Measurements from ENCODE around the gene ARHGAP42.

ARHGAP42 gene

DNA sequence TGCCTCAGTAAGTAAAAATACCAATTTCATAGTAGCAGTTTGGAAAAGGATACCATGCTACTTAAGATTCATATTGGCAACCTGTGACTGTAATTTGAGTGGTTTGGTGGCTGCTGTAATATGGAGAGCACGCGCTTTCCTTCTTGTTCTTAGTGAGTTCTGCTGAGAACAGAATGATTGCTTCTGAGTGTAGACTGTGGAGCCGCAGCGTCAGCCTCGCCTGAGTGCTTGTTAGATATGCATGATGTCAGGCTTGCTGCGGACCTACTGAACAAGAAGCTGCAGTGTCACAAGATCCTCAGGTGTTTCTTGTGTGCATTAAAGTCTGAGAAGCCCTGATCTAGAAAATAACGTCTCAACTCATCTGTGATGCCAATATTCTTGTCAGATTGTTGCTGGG, 143.2 kb downstream of the ARHGAP42 start:
- H3K9me3 ChIP-seq: no peaks in the 10 kb centered on the region
- H3K4me3 ChIP-seq: no peak overlapping the region
- H3K36me3 ChIP-seq: no peaks in the 10 kb centered on the region
- TF ChIP-seq, protein P1, sequence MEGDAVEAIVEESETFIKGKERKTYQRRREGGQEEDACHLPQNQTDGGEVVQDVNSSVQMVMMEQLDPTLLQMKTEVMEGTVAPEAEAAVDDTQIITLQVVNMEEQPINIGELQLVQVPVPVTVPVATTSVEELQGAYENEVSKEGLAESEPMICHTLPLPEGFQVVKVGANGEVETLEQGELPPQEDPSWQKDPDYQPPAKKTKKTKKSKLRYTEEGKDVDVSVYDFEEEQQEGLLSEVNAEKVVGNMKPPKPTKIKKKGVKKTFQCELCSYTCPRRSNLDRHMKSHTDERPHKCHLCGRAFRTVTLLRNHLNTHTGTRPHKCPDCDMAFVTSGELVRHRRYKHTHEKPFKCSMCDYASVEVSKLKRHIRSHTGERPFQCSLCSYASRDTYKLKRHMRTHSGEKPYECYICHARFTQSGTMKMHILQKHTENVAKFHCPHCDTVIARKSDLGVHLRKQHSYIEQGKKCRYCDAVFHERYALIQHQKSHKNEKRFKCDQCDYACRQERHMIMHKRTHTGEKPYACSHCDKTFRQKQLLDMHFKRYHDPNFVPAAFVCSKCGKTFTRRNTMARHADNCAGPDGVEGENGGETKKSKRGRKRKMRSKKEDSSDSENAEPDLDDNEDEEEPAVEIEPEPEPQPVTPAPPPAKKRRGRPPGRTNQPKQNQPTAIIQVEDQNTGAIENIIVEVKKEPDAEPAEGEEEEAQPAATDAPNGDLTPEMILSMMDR (IDR thresholded peaks at IDR 0.05): no peak
- H3K27ac ChIP-seq: no peak overlapping the region
- intact Hi-C loops (cut with DNase I; ENCODE audit: low total_unique reads): no loop called here
- DNase-seq: no peak
- H3K27me3 ChIP-seq: no peaks in the 10 kb centered on the region
- H3K4me1 ChIP-seq: peaks cover 0 to 41% (median 5%) of the 10 kb centered on the region in 4 donors

DNA sequence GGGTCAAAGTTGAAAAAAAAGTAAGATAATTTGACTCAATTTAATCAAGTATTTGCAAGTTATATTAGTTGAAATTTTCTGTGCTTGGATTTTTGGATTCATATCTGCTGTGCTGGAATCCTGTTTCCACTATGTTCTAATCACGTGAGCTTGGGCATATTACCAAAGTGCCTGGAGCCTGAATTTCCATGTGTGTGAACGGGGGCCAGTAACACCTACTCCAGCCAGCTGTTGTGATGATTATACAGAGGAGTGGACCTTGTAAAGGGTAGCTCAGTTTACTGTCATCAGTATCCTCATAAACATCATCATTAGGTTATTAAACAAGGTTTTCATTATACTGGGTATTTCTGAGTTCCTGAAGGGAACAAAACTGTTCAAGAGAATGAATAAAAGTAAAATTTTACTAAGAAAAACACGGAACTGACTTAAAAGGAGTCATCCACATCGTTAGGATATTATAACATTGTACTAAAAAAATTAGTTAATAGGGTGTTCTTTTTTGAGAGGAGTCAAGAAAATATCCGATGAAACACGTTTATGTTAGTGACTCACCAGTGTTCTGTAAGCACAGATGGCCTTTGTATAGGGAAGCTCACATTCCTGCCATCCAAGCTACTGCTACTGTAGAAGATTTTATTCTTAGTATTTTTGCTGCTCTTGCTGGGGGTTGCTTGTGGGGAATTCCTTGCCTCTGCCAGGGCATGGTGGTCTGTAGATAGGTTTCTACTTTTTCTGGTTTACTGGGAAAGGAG, 144.1 kb downstream of the ARHGAP42 start:
- peak in 1 of 2 donors; percentile 48 for DNase-seq
- no peaks in the 10 kb centered on the region for H3K27me3 ChIP-seq
- TF ChIP-seq, protein P1 (IDR thresholded peaks at IDR 0.05): no peak
- peaks cover 0 to 32% (median 4%) of the 10 kb centered on the region in 4 donors for H3K4me1 ChIP-seq
- H3K9me3 ChIP-seq: no peaks in the 10 kb centered on the region
- H3K27ac ChIP-seq: no peak overlapping the region
- intact Hi-C loops (cut with DNase I; ENCODE audit: low total_unique reads): no loop called here
- no peaks in the 10 kb centered on the region for H3K36me3 ChIP-seq
- H3K4me3 ChIP-seq: no peak overlapping the region

DNA sequence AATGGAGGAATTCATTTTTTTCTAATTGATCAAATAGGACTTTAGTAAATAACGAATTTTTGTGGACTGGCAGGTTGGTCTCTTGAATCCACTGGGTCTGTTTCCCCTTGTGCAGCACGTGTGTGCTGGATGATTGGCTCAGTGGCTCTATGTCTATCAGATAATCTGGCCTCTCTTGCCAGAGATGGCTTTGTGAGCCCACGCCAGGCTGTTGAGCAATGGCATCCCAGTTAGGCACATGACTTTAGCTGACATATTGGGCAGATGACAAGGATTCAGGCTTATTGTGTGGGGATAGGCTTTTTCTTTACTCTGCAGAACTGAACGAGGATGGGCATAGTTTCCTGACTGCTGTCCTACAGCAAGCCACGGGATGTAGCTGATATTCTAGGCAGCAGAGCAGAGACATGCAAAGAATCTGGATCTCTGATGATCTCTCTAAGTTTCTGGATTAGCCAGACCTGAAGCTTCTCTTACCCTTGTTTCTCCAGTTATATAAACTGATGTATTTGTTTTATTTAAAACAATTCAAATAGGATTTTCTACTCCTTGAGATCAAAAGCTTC, 144.9 kb downstream of the ARHGAP42 start:
- H3K27me3 ChIP-seq: no peaks in the 10 kb centered on the region
- intact Hi-C loops (cut with DNase I; ENCODE audit: low total_unique reads): no loop called here
- H3K4me3 ChIP-seq: no peak overlapping the region
- H3K4me1 ChIP-seq: peaks cover 0 to 28% (median 4%) of the 10 kb centered on the region in 4 donors
- no peaks in the 10 kb centered on the region for H3K9me3 ChIP-seq
- H3K27ac ChIP-seq: no peak overlapping the region
- peak; percentile 49 to 69 for DNase-seq
- TF ChIP-seq, protein P1 (IDR thresholded peaks at IDR 0.05): no peak
- H3K36me3 ChIP-seq: no peaks in the 10 kb centered on the region

DNA sequence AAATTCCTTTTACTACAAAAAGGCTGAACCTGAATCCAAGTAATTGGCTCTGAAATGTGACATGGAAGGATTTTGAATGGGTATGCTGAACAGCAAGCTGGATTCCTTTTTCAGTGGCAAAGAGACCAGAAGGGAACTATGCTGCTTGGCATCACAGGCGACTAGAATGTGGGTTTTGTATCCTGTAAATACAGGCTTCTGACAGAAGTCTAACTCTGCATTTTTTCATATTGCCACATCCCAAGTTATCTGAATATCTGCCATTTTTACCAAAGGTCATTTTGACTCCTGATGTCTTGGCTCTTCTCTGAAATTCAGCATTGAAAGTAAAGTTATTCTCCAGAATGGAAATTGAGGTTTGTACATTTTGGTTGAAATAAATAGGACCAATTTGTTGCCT, 145.7 kb downstream of the ARHGAP42 start:
- Histone ChIP-seq H3K4me3 (no peak overlapping the region), H3K27me3 (no peaks in the 10 kb centered on the region), H3K4me1 (peaks cover 0 to 28% (median 4%) of the 10 kb centered on the region in 4 donors), H3K9me3 (no peaks in the 10 kb centered on the region), H3K36me3 (no peaks in the 10 kb centered on the region), H3K27ac (no peak overlapping the region)
- intact Hi-C loops (cut with DNase I; ENCODE audit: low total_unique reads): no loop called here
- DNase-seq: no peak
- TF ChIP-seq, protein P1 (IDR thresholded peaks at IDR 0.05): no peak

DNA sequence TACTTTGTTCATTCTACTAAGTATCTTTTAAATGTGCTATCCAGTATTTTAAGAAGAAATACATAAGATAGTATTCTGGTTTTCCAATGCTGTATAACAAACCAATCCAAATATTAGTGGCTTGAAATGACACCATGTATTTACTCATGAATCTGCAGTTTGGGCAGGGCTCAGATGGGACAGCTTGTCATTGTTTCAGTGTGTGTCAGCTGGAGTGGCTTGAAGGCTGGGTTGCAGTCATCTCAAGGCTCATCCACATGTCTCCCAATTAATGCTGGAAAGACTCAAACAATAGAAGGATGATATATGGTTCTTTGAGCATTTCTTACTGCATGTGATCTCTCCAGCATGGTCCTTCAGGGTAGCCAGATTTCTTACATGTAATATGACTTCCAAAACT, 146.2 kb downstream of the ARHGAP42 start:
- no peaks in the 10 kb centered on the region for H3K27me3 ChIP-seq
- no peak overlapping the region for H3K4me3 ChIP-seq
- intact Hi-C loops (cut with DNase I; ENCODE audit: low total_unique reads): no loop called here
- H3K27ac ChIP-seq: no peak overlapping the region
- TF ChIP-seq, protein P1 (IDR thresholded peaks at IDR 0.05): no peak
- no peak for DNase-seq
- H3K36me3 ChIP-seq: no peaks in the 10 kb centered on the region
- H3K4me1 ChIP-seq: peaks cover 0 to 28% (median 4%) of the 10 kb centered on the region in 4 donors
- no peaks in the 10 kb centered on the region for H3K9me3 ChIP-seq
